ENCODE results near the gene THAP5. TPM values are rescaled to one million over a fixed set of nuclear protein-coding genes. Genes with fewer than 3 reads are reported as not detected.

The THAP5 gene
- total RNA-seq, 1 donor from 2014 or later, result 28.2 TPM

DNA sequence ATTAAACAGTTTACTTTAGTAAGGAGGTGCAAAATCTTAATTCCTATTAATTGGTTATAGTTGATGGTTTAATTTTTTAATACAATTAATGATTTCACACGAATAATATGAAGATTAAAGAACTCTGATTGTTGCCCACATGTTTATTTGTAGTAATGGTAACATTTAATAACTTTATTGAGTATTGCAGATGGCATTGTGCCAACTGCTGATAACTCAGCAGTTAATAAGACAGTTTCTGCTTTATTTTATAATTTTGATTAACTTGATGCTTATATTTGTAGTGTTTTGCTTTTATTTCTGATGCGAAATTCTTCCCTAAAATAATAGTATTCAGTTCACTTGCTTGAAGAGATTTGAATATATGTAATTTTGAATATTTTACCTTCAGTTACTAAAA is 3.0 kb upstream of the THAP5 start:
- Mint-ChIP-seq H3K27ac (ENCODE audit: unreplicated experiment) (no peak overlapping the region), H3K4me3 (no peak overlapping the region), H3K36me3 (ENCODE audit: low read depth) (peaks cover 12% of the 10 kb centered on the region), H3K9me3 (no peaks in the 10 kb centered on the region), H3K27me3 (ENCODE audit: low read depth) (no peaks in the 10 kb centered on the region), H3K4me1 (peaks cover 30% of the 10 kb centered on the region)
- no peak for DNase-seq (ENCODE audit: low read depth, low spot score)
- no peak for TF ChIP-seq CTCF (conservative IDR thresholded peaks at IDR 0.05)

DNA sequence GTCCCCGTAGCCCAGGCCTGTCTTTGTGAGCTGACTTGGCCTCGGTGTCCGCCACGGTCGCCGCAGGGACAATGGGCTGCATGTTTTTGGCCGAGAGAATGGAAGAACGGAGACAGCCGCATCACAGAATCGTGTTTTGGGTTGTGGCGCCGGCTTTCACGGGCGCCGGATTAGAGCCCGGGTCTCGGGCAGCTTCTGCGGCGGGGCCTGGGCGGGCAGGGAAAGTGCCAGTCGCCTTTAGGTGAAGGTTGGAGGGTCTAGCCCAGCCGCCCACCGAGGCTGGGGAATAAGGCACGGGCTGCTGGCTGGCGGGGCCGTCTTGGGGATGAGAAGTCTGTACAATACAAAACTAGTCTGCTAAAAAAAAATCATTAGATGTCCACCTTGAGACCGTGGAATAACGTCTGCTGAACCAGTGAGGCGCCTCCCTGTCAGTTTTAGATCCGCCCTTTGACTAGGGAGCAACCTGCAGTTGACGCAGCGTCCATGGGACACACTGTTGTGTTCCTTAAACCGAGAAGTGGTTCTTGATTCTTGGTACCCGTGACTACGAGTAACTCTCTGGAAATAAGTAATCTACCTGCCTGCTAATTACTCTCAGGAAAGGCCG is 745 bp upstream of the THAP5 start:
- Mint-ChIP-seq H3K36me3 (ENCODE audit: low read depth) (peaks cover 5% of the 10 kb centered on the region), H3K27me3 (ENCODE audit: low read depth) (no peaks in the 10 kb centered on the region), H3K27ac (ENCODE audit: unreplicated experiment) (peak overlapping the region; percentile 97), H3K4me3 (peak overlapping the region; percentile 93), H3K9me3 (no peaks in the 10 kb centered on the region), H3K4me1 (peaks cover 37% of the 10 kb centered on the region)
- no peak for TF ChIP-seq CTCF (conservative IDR thresholded peaks at IDR 0.05)
- no peak for DNase-seq (ENCODE audit: low read depth, low spot score)

GRCh38 chr7:108568801-108569380 is 615 bp downstream of the THAP5 start:
- TF ChIP-seq CTCF (conservative IDR thresholded peaks at IDR 0.05), result no peak
- no peaks in the 10 kb centered on the region for H3K27me3 Mint-ChIP-seq (ENCODE audit: low read depth)
- DNase-seq (ENCODE audit: low read depth, low spot score), result no peak
- H3K4me3 Mint-ChIP-seq, result peak overlapping the region; percentile 93
- H3K4me1 Mint-ChIP-seq, result peaks cover 37% of the 10 kb centered on the region
- no peaks in the 10 kb centered on the region for H3K9me3 Mint-ChIP-seq
- peaks cover 15% of the 10 kb centered on the region for H3K36me3 Mint-ChIP-seq (ENCODE audit: low read depth)
- H3K27ac Mint-ChIP-seq (ENCODE audit: unreplicated experiment), result peak overlapping the region; percentile 99

DNA sequence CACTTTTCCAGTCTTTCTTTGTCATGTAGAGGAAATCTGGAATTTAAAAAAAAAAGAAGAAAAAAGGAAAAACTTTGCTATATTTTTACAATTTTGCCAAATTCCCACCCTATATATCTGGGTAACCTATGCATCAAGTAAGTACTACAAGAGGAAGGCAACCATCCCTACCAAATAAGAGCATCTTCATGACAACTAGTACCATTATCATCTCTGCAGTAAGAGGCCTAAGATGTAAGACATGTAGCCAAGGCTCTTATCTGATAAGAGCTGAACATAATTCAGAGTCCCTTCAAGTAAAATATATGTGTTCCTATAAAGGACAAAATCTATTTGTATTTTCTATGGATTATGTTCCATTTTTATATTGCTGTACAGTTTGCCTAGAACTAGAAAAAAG is 3.5 kb downstream of the THAP5 start:
- H3K27ac Mint-ChIP-seq (ENCODE audit: unreplicated experiment), result peak overlapping the region; percentile 68
- TF ChIP-seq CTCF (conservative IDR thresholded peaks at IDR 0.05), result no peak
- H3K27me3 Mint-ChIP-seq (ENCODE audit: low read depth), result no peaks in the 10 kb centered on the region
- no peak overlapping the region for H3K4me3 Mint-ChIP-seq
- H3K4me1 Mint-ChIP-seq, result peaks cover 28% of the 10 kb centered on the region
- DNase-seq (ENCODE audit: low read depth, low spot score), result no peak
- no peaks in the 10 kb centered on the region for H3K9me3 Mint-ChIP-seq
- H3K36me3 Mint-ChIP-seq (ENCODE audit: low read depth), result peaks cover 25% of the 10 kb centered on the region

GRCh38 chr7:108561047-108561619 is 8.4 kb downstream of the THAP5 start:
- H3K4me1 Mint-ChIP-seq, result no peaks in the 10 kb centered on the region
- peaks cover 9% of the 10 kb centered on the region for H3K9me3 Mint-ChIP-seq
- H3K27ac Mint-ChIP-seq (ENCODE audit: unreplicated experiment), result no peak overlapping the region
- no peak for TF ChIP-seq CTCF (conservative IDR thresholded peaks at IDR 0.05)
- H3K36me3 Mint-ChIP-seq (ENCODE audit: low read depth), result peaks cover 51% of the 10 kb centered on the region
- no peaks in the 10 kb centered on the region for H3K27me3 Mint-ChIP-seq (ENCODE audit: low read depth)
- no peak for DNase-seq (ENCODE audit: low read depth, low spot score)
- H3K4me3 Mint-ChIP-seq, result no peak overlapping the region
